ENCODE measurements around the gene LRRC55.

LRRC55 gene

GRCh38 chr11:57181678-57182305, at the start of gene LRRC55:
TSS of gene LRRC55 (plus strand) at chr11:57181953. CDS start at chr11:57182023, 70 bp downstream.
- DNase-seq = no peak

- no peak for DNase-seq
Observed at GRCh38 chr11:57133366-57134038, 48.3 kb upstream of the LRRC55 start.

GRCh38 chr11:57134284-57134683, 47.5 kb upstream of the LRRC55 start:
- no peak for DNase-seq

DNA sequence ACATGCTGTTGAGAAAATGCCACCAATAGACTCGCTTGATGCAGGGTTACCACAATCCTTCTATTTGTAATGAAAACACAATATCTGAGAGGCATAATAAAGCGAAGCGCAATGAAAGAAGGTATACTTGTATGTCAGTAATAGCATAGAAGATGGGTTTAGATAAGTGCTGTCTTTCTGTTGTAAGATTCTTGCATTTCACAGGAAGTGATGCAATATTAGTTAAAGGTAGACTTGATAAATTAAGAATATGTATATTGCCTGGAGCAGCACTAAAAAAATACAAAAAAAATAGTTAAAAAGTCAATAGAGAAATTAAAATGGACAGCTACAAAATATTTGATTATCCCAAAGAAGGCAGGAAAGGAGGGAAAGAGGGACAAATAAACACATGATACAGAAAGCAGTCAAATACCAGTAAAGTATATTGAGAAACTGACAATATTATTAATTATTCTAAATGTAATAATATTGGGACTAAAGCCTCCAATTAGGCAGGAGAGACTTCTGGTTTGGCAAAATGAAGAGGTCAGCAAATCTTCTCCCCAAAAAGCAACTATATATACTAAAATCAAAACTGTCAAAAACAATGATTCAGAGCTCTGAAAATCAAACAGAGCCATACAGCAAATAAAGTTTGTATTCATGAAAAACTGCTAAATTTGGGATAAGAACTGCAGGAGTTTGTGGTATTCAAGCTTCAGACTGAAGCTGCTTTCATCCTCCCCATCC, 46.6 kb upstream of the LRRC55 start:
- no peak for DNase-seq

DNA sequence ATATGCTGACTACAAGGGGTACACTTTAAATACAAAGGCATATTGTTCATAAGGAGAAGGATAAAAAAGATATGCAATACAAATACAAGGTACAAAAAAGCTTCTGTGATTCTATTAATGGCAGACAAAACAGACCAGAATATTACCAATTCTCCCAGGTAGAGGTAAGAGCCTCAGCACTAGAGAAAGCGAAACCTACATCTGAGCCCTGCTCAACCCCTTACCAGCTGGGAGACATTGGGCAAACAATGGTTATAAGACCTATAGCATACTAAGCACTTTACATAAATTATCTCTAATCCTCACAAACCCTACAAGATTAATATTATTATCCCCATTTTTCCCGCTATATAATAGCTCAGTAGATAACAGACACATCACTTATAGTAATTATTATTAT, 41.2 kb upstream of the LRRC55 start:
- DNase-seq = no peak

- no peak for DNase-seq
Observed at GRCh38 chr11:57143459-57143858, 38.3 kb upstream of the LRRC55 start.

DNA sequence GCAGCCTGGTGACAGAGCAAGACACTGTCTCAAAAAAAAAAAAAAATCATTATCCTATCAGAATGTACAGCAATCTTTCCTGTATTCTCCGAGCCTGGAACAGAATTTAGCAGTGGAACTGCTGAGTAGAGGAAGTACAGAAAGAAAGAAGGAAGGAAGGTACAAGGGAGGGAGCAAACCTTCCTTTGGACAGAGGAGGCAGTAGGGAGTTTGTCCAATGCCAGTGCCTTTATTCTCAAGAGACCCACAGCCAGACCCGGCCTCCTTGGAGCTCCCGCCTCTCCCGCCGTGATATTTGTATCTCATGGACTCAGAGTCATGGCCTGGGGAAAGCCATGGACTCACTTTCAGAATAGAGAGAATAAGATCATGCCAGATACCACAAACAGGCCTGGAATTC, 37.7 kb upstream of the LRRC55 start:
- DNase-seq = no peak

GRCh38 chr11:57144531-57145320, 37.0 kb upstream of the LRRC55 start:
- DNase-seq = no peak

- no peak for DNase-seq
Observed at GRCh38 chr11:57146301-57146700, 35.5 kb upstream of the LRRC55 start.

DNA sequence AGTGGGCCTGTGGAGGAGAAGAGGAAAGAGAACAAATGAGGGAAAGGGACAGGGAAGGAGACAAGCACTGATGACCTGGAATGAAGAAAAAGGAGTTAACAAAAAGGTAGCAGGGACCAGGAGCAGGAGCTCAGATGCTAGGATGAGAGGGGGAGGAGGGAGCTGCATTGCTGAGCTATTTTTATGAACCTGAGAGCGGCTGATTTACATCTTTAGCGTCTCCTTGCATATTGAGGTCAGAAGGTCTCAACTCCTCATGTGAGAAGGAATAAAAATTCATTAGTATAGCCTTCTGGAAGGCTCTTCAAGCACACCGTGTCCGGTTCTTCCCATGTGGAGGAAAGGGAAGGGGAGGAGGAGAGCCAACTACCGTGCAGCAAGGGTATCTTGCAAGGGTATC, 33.1 kb upstream of the LRRC55 start:
- no peak for DNase-seq

DNA sequence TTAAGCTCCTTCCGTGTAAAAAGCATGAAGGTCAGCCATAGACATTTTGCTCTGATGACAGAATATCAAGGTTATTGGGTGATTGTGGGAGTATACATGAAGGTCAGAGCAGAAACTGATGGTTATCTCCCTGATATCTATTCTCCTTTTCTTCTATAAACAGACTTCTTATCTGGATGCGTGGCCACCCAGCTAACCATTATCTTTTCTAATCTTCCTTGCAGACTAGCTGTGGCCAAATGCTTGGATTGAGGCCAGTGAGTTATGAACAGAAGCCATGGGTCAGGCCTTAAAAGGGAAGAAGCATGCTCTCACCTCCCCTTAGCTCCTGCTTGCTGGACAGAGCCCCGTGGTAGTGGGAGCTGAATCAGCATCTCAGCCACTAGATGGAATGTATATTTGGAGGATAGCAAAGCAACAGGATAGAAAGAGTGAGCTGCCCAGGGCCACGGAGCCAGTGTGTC, 31.3 kb upstream of the LRRC55 start:
- DNase-seq = peak; percentile 27

- DNase-seq = no peak
Observed at GRCh38 chr11:57152134-57152533, 29.6 kb upstream of the LRRC55 start.

GRCh38 chr11:57153448-57153847, 28.3 kb upstream of the LRRC55 start:
- DNase-seq = no peak

GRCh38 chr11:57154739-57155138, 27.0 kb upstream of the LRRC55 start:
- no peak for DNase-seq

DNA sequence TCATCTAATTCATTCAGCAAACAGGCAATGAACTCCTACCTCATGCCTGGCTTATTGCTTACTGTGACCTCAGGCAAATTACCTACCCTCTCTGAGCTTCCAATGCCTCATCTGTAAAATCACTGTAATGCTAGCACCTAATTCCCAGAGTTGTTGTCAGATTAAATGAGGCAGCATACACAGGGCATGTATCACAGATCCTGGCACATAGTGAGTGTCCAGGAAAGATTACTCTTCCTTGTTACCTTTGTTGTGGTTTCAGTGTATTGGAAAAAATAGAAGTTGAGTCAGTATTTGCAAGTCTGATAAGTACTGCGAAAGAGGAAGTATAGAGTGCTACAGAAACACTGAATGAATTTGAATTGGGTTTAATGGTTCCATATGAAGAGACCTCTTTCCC, 26.4 kb upstream of the LRRC55 start:
- DNase-seq = no peak

DNA sequence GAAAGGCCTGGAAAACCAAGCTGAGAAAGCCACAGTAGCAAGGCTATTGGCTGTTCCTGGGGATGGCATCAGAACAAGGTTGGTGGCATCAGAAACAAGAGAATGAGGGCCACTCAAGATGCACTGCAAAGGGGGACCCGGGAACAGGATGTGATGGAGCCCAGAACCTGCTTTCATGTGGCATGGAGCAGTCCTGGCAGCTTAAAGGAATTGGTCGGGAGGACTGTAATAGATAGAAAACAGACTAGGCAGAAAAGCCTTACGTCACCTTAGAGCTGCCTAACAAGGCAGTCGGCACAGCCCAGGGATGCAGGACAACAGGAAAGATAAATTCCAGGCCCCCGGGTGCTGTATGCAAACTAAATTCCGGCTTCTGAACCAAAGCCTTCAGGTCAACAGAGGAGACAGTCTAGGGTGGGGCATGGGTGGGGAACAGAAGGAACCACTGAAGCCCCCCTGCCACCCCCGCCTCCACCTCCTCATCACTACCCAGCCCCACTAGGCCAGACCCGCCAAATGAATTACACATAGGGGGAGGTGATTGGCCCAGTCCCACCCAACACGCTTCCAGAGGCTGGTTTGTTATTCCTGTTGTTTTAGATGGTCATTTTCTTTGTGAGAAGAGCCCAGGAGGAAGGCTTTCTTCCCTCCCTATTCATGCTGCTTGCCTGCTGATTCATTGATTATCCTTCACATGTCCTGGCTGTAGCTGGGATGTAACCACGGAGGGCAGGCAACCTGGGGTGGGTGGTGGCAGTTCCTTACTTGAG, 25.7 kb upstream of the LRRC55 start:
- DNase-seq = no peak

- no peak for DNase-seq
Observed at GRCh38 chr11:57156928-57157327, 24.8 kb upstream of the LRRC55 start.

GRCh38 chr11:57157624-57158023, 24.1 kb upstream of the LRRC55 start:
- no peak for DNase-seq

DNA sequence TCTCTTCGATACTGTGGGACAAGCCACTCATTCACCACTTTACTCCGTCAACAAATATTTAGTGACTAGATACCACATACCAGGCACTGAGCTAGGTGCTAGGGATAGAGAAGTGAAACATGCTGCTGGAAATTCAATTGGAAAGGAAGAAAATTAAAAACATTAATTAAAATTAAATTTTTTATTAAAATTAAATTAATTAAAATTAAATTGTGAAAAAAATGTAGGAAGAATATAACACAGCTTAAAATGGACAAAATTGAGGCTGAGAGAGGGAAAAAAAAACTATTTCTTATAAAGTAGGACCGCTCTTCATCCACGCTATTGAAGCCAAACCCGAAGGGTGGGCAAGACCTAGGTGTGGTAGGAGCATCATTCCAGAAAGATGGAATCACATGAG, 23.6 kb upstream of the LRRC55 start:
- no peak for DNase-seq

GRCh38 chr11:57158599-57158998, 23.2 kb upstream of the LRRC55 start:
- DNase-seq = no peak

DNA sequence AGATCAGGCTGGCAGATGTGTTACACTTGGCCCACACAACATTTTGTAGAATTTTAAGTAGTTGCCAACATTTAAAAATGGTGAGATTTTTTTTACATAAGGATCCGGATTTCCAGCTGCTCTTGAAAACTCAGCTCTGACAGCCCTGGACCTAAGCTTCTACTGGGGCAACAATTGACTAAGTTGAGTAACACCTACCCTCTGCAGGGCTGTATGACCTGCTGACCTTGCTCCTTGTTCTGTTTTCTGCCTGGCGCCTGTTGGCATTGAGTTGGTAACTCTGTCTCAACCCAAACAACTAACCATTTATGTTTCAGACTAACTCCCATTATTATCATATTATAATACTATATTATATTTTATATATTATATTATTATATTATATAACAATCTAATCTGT, 21.1 kb upstream of the LRRC55 start:
- no peak for DNase-seq

- DNase-seq = no peak
Observed at GRCh38 chr11:57161351-57161750, 20.4 kb upstream of the LRRC55 start.
